Cerebellar cortex (tissue), 1 donor: ENCODE results near the gene FOLR1.
"Not testable (repeated sequence)": the region's sequence is repeated elsewhere in the genome, so short reads cannot be mapped to it uniquely, and the experiment has no call there.

Experiments
- DNase-seq: peaks from one replicate; pipeline ENCODE4 v3.0.0-alpha.2; 2015; ENCODE audit warnings: low spot score

Gene FOLR1

DNA sequence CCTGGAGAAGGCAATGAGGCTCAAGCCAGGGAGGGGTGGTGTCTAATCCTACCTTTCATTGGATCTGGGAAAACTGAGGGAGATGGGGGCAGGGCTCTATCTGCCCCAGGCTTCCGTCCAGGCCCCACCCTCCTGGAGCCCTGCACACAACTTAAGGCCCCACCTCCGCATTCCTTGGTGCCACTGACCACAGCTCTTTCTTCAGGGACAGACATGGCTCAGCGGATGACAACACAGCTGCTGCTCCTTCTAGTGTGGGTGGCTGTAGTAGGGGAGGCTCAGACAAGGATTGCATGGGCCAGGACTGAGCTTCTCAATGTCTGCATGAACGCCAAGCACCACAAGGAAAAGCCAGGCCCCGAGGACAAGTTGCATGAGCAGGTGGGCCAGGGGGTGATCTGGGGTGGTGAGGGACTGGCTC is at the start of gene FOLR1:
Gene FOLR1 (plus strand): TSS at position 180 of the 421 bp plus-strand sequence. CDS start 34 bp downstream, at position 214.
- DNase-seq: no peak

DNA sequence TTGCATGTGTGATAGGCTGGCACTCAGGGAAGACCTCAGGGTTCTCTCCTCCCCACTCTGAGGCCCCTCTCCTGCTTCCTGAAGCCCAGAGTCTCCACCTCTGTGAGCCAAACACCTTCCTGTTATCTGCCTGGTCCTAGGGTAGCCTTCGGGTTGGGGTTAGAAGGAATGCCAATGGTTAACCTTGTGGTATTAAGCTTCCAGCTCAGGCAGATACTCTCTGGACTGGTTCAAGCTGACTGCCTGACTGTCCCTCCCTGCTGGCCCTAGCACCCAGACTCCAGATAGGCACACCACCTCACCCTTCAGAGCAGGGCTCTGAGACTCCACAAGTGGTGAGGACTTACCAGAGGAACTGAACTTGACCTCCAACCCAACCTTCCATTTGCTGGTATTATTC is 49.4 kb upstream of the FOLR1 start:
- DNase-seq: not testable (repeated sequence)

DNA sequence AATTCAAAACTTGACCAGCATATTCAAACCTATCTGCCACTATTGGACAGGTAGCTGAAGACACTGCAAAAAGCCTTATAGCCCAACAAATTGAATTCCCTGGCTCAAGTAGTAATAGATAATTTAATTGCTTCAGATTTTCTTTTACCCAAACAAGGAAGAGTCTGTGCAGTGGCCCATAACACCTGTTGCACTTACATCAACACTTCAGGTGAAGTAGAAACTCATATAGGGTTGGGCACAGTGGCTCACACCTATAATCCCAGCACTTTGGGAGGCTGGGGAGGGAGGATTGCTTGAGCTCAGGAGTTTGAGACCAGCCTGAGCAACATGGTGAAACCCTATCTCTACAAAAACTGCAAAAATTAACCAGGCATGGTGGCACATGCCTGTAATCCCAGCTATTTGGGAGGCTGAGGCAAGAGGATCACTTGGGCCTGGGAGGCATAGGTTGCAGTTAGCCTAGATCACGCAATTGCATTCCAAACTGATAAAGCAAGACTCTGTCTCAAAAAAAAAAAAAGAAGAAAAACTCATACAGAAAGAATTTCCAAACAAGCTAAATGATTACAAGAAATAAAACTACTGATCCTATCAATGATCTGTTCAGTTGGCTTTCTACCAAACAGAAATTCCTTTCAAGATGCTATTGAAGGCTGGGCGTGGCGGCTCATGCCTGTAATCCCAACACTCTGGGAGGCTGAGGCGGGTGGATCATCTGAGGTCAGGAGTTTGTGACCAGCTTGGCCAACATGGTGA is 47.0 kb upstream of the FOLR1 start:
- DNase-seq: no peak

DNA sequence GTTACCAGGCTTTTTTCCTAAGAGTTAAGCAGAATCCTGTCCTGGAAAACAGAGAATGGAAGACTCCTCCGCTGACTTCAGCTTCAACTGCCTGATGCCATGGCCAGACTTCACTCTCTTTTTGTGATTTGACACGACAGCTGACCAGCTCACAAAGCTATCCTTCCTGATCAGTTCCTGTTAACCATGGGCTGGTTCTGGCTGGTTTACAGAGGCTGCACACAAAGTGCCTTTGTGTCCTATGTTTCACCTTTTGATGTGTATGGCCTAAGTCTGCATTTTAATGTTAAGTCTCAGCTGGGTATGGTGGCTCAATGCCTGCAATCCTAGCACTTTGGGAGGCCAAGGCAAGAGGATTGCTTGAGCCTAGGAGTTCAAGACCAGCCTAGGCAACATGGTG is 45.3 kb upstream of the FOLR1 start:
- DNase-seq: no peak

DNA sequence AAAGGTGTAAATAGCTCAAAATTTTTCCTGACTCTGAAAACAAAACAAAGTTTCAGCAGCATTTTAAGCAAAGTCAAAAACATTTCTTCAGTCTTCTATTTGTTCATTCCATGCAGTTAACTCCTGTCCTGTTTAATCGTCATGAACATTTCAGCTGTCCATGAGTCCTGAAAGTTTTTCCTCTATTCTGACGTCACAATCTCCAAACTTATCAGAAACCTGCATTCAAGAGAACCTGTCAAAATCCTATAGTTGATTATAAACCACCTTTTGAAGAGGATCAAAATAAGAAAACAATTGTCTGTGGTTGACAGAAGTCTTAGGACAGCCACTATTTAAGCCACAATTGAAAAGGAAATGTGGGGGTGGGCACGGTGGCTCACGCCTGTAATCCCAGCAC is 41.1 kb upstream of the FOLR1 start:
- DNase-seq: no peak

DNA sequence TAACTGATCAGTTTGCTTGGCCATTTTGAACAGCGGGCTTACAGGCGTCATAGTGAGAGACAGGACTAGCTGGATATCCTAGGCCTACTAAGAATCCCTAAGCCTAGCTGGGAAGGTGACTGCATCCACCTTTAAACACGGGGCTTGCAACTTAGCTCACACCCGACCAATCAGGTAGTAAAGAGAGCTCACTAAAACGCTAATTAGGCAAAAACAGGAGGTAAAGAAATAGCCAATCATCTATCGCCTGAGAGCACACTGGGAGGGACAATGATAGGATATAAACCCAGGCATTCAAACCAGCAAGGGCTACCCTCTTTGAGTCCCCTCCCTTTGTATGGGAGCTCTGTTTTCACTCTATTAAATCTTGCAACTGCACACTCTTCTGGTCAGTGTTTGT is 38.1 kb upstream of the FOLR1 start:
- not testable (repeated sequence) for DNase-seq

DNA sequence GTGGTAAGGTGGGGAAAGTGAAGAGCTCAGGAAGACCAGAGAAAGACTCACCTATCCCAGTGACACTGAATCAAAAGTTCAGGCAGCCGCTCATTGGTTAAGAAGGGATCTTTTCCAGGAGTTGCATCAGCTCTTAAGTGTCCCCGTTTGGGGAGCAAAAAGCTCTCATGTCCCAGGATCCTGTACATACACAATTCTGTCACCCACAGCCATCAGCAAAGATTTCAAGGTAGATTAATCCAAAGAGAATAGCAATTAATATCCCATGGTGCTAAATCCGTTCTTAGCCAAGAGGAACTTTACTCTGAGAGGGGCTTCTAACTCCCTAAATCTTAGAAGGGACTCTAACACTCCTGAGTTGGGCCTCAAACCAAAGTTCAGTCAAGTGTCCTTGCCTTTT is 37.1 kb upstream of the FOLR1 start:
- DNase-seq: no peak

DNA sequence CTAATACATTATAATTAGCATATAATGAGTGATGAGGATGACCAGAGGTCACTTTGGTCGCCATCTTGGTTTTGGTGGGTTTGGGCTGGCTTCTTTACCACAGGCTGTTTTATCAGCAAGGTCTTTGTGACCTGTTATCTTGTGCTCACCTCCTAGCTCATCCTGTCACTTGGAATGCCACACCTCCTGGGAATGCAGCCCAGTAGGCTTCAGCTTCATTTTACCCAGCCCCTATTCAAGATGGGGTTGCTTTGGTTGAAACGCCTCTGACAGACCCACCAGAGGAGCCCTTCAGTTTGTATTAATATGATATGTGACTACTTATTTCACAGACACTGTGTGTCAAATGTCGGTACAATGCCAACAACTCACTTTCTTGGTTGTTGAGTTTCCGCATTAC is 36.2 kb upstream of the FOLR1 start:
- no peak for DNase-seq

DNA sequence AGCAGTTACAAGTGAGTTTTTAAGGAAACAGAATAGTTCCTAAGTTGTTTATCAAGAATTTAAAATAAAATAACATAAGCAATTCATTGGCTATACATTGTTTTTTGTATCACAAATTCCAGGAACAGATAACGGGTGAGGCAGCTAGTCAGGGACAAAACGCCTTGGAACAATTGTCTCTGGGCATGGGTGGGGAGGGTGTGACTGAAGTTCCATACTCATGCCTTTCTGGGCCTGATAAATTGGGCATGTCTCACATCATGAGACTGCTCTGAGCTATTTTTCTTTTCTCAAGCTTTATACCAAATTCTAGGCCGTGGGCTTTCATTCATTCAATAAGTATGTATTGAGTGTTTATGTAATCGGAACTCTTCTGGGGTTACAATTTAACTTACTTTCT is 34.8 kb upstream of the FOLR1 start:
- no peak for DNase-seq

DNA sequence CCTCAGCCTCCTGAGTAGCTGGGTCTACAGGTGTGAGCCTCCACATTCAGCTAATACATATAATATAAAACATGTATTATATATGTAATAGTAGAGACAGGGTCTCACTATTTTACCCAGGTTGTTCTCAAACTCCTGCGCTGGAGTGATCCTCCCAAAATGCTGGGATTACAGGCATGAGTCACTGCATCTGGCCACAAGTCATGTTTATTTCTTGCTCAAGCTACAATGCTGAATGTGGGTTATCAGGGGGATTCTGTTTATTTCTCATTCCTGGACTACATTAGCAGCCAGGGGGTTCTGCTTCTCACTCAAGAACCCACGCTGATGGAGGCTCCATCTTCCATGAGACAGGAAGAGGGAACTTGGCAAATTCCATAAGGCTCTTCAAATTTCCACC is 31.6 kb upstream of the FOLR1 start:
- no peak for DNase-seq

DNA sequence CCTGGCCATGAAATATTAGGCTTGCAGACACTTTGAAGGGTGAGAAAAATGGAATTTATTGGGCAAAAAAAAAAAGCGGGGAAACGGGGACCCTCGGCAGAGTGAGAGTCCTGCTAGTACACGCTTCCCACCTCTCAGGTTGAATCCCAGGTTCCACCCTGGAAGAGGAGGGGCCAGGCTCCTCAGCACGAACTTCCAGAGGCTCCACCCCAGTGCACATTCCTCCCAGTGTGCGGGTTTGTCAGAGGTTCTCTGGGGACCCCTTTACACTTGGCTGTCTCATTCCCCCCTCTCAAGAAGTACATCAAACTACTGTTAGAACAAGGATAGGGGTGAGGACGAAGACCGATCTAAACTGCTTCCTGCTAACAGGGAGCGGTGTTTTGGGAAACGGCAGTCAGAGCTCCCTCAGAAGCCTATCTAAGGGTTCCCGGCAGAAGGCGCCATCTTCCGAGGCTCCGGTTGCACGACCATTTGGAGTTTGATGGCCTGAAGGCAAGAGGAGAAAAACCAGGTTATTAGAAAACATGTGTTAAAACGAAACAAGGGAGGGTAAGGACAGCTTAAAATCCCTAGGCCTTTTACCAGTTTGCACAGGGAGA is 28.9 kb upstream of the FOLR1 start:
- no peak for DNase-seq

DNA sequence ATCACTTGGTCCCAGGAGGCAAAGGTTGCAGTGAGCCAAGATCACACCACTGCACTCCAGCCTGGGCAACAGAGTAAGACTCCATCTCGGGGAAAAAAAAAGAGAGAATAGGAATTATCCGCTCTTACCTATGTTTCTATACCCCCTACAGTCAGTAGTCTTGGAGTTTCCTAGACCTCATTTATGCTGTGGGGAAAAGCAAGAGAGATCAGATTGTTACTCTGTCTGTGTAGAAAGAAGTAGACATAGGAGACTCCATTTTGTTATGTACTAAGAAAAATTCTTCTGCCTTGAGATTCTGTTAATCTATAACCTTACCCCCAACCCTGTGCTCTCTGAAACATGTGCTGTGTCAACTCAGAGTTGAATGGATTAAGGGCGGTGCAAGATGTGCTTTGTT is 27.8 kb upstream of the FOLR1 start:
- DNase-seq: not testable (repeated sequence)

DNA sequence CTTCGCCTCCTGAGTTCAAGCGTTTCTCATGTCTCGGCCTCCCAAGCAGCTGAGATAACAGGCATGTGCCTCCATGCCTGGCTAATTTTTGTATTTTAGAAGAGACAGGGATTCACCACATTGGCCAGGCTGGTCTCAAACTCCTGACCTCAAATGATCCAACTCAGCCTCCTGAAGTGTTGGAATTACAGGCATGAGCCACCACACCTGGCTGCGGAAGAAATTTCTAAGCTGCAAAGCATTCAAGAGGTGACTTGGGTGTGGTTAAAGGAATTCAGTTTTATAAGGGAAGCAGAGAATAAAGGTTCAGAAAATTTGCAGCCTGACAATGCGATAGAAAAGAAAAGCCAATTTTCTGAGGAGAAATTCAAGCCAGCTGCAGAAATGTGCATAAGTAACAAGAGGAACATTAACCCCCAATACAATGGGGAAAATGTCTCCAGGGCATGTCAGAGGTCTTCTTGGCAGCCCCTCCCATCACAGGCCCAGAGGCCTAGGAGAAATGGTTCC is 22.8 kb upstream of the FOLR1 start:
- not testable (repeated sequence) for DNase-seq

DNA sequence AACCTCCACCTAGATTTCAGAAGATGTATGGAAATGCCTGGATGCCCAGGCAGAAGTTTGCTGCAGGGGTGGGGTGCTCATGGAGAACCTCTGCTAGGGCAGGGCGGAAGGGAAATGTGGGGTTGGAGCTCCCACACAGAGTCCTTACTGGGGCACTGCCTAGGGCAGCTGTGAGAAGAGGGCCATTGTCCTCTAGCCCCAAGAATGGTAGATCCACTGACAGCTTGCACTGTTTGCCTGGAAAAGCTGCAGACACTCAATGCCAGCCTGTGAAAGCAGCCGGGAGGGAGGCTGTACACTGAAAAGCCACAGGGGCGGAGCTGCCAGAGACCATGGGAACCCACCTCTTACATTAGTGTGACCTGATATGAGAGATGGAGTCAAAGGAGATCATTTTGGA is 22.2 kb upstream of the FOLR1 start:
- not testable (repeated sequence) for DNase-seq

DNA sequence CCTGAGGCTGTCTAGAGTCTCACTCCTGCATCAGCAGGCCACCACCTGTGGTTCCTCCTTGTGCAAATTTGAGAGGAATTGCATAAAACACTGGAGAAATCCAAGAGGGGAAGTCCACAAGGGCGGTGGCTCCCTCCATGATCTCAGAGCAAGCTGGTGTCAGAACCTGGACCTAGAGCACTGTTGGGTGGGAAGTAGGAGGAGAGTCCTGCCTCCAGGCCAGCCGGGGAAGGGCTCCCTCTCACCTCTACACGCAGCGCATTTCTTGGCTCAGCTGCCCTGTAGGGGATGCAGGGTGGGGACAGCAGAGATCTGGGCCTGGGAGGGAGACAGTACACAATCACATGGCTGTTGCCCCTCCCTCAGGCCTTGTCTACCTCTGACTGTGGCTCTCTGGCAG is 19.9 kb upstream of the FOLR1 start:
- DNase-seq: not testable (repeated sequence)

DNA sequence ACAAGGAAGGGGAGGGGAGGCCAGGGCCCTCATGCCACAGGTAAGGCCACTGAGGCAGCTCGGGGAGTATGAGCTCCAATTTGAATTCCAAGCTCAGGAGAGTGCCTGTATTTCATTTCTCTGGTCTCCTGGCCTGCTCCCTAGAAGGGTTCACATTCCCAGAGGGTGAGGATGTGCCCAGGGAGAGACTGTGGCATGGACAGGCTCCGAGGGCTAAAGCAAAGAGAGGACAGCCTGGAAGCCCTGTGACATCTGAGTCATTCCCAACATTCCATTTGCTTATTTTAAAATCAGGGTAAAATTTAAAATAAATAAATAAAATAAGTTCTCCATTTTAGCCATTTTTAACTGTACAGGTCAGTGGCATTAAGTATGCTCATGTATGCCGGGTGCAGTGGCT is 18.6 kb upstream of the FOLR1 start:
- DNase-seq: no peak

DNA sequence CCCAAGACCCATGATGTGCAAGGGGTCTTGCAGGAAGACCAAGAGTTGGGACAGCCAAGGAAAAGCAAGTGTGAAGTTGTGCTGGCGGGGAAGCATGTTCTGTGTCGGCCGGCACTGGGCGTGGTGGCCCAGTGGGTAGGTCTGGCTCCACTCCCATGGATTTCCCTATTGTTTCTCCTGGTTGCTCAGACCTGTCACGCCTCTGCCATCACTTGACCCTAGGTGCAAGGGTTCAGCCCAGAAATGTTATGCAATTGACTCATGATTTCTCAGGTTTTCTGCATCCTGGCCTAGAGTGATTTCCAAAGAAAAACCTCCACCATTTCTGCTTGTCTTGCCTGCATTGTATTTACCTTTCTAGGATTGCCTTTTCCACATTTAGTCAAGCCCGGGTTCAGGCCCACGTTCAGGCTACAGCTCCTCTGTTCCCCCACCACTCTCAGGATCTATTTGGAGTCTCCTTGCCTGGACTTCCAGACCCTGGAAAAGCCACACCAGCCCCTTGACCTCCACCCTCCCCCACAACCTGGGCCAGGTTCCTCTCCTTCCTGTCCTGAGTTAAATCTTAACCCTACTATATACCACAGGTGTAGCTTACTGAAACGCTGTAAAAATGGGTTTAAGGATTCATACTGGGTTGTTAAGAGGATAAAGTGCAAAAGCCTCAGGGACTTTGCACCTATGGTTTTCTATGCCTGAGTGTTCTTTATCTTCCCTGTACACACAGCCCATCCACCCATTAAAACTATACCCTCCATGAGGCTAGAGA is 17.5 kb upstream of the FOLR1 start:
- no peak for DNase-seq

DNA sequence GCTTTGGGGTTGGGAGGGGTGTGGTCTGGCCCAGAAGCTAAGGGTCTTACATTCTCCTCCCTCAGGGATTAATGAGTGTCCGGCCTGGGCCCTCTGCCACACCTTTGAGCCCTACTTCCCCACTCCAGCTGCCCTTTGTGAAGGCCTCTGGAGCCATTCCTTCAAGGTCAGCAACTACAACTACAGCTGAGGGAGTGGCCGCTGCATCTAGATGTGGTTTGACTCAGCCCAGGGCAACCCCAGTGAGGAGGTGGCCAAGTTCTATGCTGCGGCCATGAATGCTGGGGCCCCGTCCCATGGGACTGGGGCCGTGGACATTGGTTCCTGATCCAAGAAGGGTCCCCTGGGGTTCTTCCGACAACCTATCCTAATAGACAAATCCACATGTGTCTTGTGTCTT is 14.3 kb upstream of the FOLR1 start:
- DNase-seq: no peak

DNA sequence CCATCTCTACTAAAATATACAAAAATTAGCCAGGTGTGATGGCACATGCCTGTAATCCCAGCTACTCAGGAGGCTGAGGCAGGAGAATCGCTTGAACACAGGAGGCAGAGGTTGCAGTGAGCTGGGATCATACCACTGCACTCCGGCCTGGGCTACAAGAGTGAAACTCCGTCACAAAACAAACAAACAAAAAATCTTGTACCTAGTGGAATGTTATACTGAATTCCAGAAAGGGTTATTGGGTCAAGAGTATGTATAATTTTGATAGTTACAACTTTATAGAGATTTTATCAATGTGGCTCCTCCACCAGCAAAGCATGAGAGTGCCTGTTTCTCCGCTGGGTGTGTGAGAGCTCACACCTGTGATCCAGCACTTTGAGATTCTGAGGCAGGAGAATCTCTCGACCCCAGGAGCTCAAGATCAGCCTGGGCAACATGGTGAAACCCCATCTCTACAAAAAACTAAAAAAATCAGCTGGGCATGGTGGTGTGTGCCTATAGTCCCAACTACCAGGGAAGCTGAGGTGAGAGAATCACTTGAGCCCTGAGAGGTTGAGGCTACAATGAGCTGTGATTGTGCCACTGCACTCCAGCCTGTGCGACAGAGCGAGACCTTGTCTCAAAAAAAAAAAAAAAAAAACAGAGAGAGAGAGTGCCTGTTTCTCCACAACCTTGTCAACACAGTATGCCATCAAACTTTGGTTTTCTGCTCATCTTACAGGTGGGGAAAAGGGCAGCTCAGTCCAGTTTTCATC is 12.7 kb upstream of the FOLR1 start:
- DNase-seq: no peak

DNA sequence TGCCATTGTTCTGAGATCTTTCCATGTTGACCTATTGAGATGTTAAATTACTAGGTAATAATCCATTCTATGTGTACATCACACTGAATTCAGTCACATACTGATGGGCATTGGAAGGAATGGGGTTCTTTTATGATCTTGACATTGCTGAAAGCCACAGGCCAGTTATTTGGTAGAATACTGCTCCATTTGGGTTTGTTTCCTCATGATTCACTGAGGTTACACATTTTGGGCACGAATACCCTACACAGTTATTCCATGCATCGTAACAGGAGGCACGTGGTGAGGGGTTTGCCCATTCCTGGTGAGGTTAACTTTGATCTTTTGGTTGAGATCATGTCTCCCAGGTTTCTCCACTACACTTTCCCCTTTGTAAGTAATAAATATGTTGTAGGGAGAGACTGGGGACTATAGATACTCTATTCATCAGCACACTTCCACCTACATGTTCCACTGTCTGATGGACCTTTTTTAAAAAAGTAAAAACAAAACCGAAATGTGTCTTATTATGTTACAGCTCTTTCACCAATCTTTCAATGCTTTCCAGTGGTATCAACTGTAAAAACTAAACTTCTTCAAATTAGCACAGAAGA is 12.0 kb upstream of the FOLR1 start:
- no peak for DNase-seq

DNA sequence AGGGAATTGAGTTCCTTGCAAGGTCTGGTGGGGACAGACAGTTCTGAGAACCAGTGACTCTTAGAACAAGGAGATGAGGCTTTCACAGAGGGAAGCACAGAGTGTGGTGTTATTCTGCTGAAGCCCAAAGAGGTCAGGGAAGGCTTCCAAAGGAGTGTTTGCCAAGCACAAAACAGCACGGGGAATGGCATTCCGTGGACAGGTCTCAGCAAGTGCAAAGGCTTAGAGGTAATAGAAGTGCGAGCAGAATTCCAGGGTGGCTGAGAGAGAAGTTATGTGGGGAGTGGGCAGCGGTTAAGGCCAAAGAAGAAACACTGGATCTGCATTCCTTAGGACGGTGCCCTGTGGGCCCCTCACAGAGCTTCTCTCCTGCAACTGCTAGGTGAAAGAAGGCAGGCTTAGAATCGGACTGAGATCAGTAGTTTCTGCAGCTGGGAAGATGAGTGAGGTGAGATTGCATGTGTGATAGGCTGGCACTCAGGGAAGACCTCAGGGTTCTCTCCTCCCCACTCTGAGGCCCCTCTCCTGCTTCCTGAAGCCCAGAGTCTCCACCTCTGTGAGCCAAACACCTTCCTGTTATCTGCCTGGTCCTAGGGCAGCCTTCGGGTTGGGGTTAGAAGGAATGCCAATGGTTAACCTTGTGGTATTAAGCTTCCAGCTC is 10.9 kb upstream of the FOLR1 start:
- DNase-seq: not testable (repeated sequence)
